Middle frontal gyrus (tissue), 1 donor: Measurements from ENCODE around the gene C19orf85.

ENCODE experiments used
- DNase-seq: peaks from one replicate; pipeline ENCODE4 v3.0.0-alpha.2; 2015; ENCODE audit warnings: low spot score; ENCODE audit errors: extremely low spot score

Gene C19orf85

GRCh38 chr19:55489711-55490477 lies 25.3 kb upstream of the C19orf85 start:
- DNase-seq = no peak

- DNase-seq = no peak
Observed at GRCh38 chr19:55488986-55489710, 24.6 kb upstream of the C19orf85 start.

DNA sequence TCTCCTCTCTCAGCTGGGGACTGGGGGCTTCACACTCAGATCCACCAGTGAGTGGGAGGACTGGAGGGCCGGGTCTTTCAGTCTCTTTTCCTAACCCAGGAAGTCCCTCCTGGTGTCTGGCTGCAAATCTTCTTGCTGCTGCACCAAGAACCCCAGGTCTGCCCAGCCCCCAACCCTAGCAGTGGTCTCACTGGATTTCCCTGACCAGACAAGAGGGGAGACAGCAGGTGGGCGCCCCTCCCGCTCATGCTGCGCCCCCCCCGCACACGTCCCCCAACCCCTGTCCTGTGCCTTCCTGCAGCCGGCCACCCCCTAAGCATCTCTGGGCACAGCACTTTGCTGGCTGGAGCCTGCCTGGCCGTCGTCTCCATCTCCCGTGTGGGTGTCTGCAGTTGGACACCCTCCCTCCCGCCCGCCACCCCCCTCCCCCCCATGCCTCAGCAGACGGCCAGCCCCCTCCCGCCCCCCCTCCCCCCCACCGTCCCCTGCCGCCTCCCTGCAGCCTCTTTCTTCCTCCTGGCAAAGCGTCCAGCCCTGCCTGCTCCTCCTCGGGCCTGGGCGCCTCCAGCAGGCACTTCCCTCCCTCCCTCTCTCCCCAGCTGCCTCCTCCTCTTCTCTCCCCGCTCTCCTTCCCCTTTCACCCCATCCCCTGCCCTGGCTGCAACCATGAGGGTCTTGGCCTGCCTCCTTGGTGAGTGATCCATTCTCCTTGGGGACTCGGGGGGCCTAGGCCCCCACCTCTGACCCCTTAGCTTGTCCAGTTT lies 23.6 kb upstream of the C19orf85 start, which contains the start of gene SSC5D:
TSS of gene SSC5D (plus strand) at position 513 of the 764 bp plus-strand sequence. CDS start at position 667, 154 bp downstream.
- DNase-seq = no peak

DNA sequence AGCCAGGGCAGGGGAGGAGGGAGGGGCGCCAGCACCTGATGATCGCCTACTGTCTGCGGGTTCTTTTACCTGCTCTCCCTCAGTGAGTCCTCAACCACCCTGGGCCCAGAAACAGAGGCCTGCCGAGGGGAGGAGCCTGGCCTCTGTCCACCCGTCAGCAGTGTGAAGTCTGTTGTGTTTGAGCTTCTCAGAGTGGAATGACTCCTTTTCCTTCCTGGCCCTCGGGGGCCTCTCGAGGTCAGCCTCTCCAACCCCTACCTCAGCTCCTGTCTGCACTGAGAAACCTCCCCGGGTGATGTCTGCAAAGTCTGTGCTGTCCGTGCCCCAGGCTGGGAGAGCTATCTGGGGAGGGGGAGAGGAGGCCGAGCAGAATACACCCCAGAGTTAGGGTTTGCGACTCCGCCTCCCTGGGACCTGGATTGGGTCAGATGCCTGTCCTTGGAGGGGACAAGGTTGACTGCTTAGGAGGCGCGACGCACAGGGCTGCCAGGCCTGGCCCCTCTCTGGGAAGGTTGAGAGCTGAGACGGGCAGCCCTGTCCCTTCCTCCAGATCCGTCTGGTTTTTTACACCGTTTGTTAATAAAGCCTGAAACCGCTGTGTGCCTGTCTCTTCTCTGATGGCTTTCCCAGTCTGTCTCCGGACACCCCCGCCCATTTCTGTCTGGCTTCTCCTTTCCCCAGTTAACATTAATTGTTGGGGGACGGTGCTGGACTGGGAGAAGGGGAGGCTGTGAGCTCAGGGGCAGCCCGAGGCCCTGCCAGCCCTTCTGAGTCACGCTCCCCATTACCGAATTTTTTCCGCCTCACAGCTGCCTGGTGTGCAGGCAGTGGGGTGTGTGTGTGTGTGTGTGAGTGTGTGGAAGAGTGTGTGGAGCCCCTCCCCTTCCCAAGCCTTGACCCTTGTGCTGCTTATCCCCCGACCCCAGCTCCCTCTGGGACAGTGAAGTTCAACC lies 22.7 kb upstream of the C19orf85 start:
- no peak for DNase-seq

DNA sequence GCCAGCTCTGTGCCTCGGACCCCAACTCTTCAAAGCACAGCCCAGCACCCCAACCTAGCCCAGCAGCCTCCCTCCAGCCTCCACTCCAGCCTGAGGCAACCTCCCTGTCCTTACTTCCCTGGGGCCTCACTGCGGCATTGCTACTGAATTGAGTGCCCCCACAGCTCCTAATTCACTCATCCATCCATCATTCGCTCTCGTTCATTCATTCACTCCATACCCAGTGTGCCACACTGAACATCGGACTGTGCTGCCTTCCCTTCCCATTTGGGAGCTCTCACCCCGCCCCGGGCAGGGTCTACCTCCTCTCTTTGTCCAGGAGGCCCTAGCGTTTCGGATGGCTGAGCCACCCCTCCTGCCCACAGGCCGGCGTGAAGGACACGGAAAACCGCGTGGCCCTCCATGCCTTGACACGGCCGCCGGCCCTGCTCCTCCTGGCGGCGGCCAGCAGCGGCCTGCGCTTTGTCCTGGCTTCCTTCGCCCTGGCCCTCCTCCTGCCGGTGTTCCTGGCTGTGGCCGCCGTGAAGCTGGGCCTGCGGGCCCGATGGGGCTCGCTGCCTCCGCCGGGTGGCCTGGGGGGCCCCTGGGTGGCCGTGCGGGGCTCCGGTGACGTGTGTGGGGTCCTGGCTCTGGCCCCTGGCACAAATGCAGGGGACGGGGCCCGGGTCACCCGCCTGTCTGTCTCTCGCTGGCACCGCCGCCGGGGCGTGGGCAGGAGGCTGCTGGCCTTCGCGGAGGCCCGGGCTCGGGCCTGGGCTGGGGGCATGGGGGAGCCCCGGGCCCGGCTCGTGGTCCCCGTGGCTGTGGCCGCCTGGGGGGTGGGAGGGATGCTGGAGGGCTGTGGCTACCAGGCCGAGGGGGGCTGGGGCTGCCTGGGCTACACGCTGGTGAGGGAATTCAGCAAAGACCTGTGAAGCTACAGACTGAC lies 21.8 kb upstream of the C19orf85 start:
- no peak for DNase-seq

- no peak for DNase-seq
Observed at GRCh38 chr19:55485439-55486011, 21.0 kb upstream of the C19orf85 start.

- no peak for DNase-seq
Observed at GRCh38 chr19:55484593-55485438, 20.3 kb upstream of the C19orf85 start, which contains the start of gene NAT14. Gene NAT14 (plus strand): TSS chr19:55485188. CDS start chr19:55485709, 521 bp downstream.

GRCh38 chr19:55483706-55484592 lies 19.4 kb upstream of the C19orf85 start:
- DNase-seq = no peak

DNA sequence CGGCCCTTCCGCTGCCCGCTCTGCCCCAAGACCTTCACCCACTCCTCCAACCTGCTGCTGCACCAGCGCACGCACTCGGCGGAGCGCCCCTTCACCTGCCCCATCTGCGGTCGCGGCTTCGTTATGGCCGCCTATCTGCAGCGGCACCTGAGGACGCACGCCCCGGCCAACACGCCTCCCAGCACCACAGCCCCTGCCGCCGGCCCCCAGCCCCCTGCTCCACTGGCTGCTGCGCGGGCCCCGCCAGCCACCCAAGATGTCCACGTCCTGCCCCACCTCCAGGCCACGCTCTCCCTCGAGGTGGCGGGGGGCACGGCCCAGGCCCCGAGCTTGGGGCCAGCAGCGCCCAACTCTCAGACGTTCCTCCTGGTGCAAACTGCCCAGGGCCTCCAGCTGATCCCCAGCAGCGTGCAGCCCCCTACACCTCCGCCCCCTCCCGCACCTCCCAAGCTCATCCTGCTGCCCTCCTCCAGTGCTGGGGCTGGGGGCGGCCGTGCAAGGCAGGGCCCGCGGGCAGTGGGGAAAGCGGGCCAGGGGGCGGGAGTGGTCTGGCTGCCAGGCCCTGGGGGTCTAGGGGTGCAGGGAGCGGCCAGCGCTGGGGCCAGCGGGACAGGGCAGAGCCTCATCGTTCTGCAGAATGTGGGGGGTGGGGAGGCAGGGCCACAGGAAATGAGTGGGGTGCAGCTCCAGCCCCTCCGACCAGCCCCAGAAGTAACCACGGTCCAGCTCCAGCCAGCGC lies 18.6 kb upstream of the C19orf85 start:
- DNase-seq = no peak

GRCh38 chr19:55482156-55482961 lies 17.8 kb upstream of the C19orf85 start:
- DNase-seq = no peak

DNA sequence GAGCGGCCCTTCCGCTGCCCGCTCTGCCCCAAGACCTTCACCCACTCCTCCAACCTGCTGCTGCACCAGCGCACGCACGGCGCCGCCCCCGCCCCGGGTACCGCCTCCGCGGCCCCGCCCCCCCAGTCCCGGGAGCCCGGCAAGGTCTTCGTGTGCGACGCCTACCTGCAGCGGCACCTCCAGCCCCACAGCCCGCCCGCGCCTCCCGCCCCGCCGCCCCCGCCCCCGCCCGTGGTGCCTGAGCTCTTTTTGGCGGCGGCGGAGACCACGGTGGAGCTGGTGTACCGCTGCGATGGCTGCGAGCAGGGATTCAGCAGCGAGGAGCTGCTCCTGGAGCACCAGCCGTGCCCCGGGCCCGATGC lies 17.2 kb upstream of the C19orf85 start:
- DNase-seq = no peak

- DNase-seq = no peak
Observed at GRCh38 chr19:55481148-55481793, 16.7 kb upstream of the C19orf85 start.

DNA sequence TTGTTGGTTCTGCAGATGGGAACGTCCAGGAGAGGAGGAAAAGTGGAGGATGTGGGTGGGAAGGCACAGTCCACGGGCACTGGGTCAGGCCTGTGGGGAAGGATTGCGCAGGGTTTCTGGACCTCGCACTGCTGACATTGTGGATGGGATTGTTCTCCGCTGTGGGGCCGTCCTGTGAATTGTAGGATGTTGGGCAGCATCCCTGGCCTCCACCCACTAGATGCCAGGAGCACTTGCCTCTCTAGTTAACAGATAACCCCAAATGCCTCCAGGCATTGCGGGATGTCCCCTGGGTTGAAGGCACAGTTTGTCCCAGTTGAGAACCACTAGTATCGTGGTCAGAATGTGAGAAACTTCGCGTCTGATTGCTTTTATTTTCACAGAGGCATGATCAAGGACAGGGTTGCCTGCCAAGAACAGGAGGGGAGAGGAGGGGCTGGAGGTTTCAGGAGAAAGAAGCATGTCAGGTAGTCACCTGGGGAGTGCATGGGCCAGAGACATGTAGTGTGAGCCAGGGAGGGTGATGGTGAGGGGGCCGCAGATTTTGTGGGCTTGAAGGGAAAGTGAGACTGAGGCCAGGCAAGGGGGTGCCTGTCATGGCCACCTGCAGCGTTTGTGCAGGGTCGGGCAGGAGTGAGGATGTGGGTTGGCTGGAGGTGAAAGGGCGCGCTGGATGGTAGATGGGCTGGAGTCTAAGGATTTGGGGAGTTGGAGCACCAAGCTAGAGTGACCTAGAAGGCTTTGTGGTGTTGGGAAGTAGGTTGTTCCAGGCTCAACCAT lies 15.1 kb upstream of the C19orf85 start:
- DNase-seq = no peak

- DNase-seq = no peak
Observed at GRCh38 chr19:55479045-55479444, 14.5 kb upstream of the C19orf85 start.

DNA sequence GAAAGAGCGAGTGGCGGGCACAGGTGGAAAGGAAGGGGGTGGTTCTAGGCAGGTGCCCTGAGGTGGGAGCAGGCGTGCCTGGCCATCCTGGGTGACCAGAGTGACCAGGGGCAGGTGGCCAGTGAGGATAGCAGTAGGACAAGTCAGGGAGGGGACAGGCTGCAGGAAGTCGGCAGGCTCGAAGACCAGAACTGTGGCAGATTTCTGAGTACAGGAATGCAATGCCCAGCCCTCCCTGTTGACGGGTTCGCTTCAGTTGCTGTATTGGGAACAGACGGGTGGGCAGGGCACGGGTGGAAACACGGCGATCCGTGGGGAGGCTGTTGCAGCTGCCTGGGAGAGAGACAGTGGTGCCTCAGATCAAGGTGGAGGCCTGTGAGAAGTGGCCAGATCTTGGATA lies 13.8 kb upstream of the C19orf85 start:
- no peak for DNase-seq
